ENCODE measurements around the gene PSMG3.
"Not testable (repeated sequence)": the region's sequence is repeated elsewhere in the genome, so short reads cannot be mapped to it uniquely, and the experiment has no call there.

The PSMG3 gene

GRCh38 chr7:1596181-1597043 is 26.6 kb upstream of the PSMG3 start:
- DNase-seq (ENCODE audit: low read depth in 2 of 2) = no peak

- no peak for DNase-seq (ENCODE audit: low read depth in 2 of 2)
These were observed 25.8 kb upstream of the PSMG3 start for GRCh38 chr7:1595636-1596035.

DNA sequence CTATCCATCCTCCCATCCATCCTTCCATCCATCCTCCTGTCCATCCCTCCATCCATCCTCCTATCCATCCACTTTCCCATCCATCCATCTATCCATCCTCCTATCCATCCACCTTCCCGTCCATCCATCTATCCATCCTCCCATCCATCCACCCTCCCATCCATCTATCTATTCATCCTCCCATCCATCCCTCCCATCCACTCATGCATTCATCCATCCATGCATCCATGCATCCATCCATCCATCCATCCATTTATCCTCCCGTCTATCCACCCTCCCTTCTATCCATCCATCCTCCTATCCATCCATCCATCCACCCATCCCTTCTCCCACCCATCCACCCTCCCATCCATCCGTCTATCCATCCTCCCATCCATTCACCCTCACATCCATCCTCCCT is 25.2 kb upstream of the PSMG3 start:
- no peak for DNase-seq (ENCODE audit: low read depth in 2 of 2)

DNA sequence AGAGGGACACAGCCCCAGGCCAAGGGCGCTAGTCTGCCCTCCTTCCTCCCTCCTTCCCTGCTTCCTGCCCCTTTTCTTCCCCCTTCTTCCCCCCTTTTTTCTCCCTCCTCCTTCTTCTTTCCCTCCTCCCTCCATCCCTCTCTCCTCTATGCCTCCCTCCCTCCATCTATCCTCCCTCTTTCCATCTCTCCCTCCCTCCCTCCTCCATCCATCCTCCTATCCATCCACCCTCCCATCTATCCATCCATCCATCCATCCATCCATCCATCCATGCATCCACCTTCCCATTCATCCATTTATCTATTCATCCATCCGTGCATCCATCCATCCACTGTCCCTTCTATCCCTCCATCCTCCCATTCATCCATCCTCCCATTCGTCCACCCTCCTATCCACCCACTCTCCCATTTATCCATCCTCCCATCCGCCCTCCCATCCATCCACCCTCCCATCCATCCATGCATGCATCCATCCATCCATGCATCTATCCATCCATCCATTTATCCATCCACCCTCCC is 24.1 kb upstream of the PSMG3 start:
- no peak for DNase-seq (ENCODE audit: low read depth in 2 of 2)

GRCh38 chr7:1593091-1593866 is 23.4 kb upstream of the PSMG3 start:
- DNase-seq (ENCODE audit: low read depth in 2 of 2) = no peak

DNA sequence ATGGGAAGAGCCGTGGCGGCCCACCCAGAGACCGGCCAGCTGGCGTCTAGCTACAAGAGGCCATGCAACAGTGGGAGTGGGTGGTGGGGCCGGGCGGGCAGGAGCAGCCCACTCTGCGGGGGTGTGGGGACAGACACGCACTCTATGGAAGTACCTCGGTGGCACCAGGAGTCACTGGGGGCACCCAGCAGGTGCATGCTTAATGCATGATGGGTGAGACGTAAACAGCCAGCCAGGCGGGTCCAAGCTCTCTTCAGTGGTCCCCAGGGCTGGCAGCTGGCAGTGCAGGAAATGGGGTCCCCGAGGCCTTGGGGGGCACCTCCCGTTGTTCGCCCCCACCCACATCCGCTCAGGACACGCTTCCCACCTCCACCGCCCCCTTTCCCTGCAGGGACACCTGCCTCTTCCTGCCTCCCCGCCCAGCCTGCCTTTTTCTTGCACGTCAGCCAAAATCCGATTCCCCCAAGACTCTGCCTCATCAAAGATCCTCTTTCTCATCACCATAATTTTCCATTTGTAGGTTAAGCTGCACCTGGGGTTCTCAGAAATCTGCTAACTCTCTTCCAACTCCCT is 22.6 kb upstream of the PSMG3 start:
- DNase-seq (ENCODE audit: low read depth in 2 of 2) = no peak

DNA sequence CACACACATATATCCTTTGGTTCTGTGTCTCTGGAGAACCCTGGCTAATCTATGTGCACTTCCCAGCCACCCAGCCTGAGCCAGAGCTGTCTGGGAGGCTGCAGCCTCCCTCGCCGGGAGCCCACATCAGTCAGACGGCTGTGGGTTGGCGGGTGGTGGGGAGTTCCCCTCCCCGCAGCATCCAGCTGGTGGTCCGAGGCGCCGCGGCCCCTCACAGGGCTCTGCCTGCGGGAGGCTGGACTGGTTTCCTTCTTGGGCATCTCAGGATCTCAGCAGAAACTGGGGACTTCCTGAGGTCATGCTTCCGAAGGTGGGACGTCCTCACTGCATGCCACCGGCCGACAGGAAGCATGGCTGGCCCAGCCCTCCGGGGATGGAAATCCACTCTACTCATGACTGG is 22.0 kb upstream of the PSMG3 start:
- no peak for DNase-seq (ENCODE audit: low read depth in 2 of 2)

DNA sequence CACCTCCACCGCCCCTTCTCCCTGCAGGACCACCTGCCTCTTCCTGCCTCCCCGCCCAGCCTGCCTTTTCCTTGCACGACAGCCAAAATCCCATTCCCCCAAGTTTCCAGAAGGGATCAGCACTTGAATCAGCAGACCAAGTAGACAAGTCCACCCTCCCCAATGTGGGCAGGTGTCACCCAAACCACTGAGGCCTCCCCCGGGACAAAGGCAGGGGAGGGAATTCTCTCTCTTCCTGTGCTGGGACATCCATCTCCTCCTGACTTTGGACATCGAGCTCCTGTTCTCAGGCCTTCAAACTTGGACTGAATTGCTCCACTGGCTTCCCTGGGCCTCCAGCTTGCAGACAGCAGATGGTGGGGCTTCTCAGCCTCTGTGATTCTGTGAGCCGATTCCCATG is 21.6 kb upstream of the PSMG3 start:
- DNase-seq (ENCODE audit: low read depth in 2 of 2) = no peak

DNA sequence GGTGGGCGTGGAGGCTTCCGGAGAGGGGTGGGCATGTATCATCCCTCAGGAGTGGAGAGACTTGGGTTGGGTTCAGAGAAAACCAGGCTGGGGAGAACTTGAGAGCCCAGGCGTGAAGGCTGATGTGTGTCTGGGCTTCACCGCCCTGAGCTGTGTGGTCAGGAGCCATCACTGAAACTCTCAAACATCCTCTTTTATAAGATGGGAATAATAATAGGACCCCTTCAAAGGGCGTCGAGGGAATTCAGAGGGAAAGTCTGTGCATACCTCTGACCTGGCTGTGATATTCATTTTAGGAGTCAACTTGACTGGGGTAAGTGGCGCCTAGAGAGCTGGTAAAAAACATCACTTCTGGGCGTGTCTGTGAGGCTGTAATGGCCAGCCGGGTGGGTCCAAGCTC is 21.1 kb upstream of the PSMG3 start:
- no peak for DNase-seq (ENCODE audit: low read depth in 2 of 2)

GRCh38 chr7:1590476-1590875 is 20.6 kb upstream of the PSMG3 start:
- no peak for DNase-seq (ENCODE audit: low read depth in 2 of 2)

DNA sequence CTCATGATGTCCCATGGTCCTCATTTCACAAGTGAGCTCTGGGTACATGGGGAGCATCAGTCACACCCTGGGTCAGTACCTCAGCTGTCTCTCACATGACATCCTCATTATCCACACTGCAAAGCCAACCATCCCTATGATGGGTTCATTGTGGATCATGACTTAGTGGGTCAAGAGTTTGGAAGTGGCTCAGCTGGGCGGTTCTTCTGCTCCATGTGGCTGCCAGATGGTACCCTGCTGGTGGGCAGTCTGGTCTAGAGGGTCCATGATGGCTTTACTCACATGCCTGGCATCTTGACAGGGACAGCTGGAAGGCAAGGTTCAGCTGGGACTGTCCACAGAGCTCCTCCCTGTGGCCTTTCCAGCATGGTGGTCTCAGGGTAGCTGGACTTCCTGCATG is 19.1 kb upstream of the PSMG3 start:
- no peak for DNase-seq (ENCODE audit: low read depth in 2 of 2)

- DNase-seq (ENCODE audit: low read depth in 2 of 2) = no peak
These were observed 17.9 kb upstream of the PSMG3 start for GRCh38 chr7:1587738-1588137.

DNA sequence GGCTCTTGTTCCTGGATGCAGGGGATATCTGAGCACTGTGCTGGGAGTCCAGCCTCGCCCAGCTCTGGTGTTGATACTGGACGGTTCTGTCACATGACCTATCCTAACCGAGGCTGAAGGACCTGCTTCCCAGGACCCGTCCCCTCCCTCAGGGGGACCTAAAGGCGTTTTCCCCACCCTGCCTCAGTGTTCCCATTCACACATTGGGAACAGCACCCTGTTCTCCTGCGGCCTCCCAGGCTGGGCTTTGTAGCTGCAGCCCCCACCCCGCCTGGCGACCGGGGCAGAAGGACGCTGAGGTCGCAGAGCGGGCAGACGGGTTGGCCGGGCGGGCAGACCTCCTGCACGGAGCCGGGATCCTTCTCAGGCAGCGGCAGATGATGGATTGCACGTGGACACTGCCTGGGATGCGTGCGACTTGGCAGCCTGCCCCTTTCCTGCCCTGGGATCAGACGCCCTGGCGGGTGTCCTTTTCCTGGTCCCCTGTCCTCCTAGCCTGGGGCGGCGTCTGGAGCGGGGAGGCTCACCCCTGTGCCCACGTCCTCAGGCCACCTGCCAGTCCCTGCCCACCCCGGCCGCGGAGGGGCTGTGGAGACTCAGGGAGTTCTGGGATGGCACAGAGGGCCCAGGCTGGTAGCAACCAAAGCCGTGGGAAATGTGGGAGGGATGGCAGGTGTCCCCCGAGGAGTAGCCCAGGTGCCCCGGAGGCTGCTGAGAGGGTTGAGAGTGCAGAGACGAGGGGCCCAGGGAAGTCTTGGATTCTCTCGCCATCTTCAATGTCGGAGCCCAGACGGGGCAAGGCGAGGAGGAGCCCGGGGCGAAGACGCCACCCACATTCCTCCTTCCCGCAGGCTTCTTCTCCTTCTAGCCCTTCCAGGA is 17.2 kb upstream of the PSMG3 start:
- no peak for DNase-seq (ENCODE audit: low read depth in 2 of 2)

DNA sequence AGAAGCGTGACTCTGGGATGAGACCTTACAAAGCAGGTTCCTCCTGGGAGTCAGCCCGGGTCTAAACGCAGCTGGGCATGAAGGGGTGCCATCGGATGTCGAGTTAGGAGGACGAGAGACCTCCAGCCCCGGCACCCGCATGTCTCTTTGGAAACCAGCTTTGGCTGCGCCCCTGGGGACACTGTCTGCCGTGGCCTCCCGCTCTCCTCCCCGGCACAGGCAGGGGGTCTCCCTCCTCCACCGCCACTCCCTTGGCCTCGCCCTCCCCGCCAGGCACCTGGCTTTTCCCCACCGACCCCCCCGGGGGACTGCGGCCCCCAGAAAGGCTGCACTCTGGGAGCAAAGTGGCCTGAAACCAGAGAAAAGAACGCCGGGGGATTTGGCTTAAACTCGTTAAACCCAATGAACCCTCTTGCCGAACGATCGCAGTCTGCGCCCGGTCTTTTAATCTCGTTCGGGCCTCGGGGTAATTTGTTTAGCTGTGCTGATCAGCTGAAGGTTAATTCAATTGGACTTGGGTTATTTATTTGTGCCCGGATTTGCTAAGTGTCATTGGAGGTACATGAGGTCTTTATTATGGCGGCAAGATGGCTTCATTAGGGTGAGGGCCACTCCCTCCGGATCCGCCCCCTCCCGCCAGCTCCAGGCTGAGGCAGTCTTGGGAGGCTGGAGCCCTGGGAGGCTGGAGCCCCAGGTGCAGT is 16.4 kb upstream of the PSMG3 start:
- DNase-seq (ENCODE audit: low read depth in 2 of 2) = no peak

GRCh38 chr7:1585142-1585981 is 15.5 kb upstream of the PSMG3 start:
- no peak for DNase-seq (ENCODE audit: low read depth in 2 of 2)

GRCh38 chr7:1584700-1585099 is 14.9 kb upstream of the PSMG3 start:
- no peak for DNase-seq (ENCODE audit: low read depth in 2 of 2)

DNA sequence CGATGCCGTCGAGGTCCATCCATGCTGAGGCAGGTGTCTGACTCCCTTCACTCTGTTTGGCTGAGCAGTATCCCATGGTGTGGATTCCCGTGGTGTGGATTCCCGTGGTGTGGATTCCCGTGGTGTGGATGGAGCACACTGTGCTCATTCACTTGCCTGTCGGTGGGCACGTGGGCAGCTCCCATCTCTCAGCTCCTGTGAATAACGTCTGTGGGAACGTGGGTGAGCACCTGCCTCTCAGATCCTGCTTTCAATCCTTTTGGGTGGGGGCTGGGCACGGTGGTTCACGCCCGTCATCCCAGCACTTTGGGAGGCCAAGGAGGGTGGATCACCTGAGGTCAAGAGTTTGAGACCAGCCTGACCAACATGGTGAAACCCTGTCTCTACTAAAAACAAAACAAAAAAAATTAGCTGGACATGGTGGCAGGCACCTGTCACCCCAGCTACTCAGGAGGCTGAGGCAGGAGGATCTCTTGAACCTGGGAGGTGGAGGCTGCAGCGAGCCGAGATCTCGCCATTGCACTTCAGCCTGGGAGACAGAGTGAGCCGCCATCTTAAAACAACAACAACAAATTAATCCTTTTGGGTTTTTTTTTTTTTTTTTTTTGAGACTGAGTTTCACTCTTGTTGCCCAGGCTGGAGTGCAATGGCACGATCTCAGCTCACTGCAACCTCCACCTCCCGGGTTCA is 13.6 kb upstream of the PSMG3 start:
- DNase-seq (ENCODE audit: low read depth in 2 of 2) = not testable (repeated sequence)

GRCh38 chr7:1580422-1581030 is 10.7 kb upstream of the PSMG3 start:
- DNase-seq (ENCODE audit: low read depth in 2 of 2) = no peak
